ENCODE data around the gene MEGF11. TPM values are rescaled to one million over a fixed set of nuclear protein-coding genes. Genes with fewer than 3 reads are reported as not detected.

The MEGF11 gene
- total RNA-seq, 1 donor from 2014 or later = 0.35 TPM

DNA sequence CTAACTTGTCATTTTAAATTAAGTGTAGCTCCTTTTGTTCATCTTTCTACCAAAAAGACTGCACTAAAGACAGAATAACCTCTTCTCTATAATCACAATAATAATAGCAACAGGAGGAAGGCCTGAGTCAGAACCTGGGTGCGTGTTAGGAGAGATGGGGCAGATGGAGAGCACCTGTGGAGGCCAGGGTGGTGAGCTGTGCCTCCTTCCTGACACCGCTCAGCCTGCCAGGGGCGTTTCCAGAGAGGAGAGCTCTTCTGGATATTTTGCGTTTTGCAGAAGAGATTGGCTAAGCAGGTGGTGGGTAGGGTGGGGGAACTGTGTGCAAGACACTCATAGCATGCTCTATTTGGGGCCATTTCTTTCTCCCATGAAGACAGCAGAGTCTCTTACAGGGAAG lies 83.5 kb downstream of the MEGF11 start:
- no peak for DNase-seq (ENCODE audit: low spot score)

GRCh38 chr15:66169625-66170024 lies 83.9 kb downstream of the MEGF11 start:
- DNase-seq (ENCODE audit: low spot score) = no peak

GRCh38 chr15:66169023-66169422 lies 84.5 kb downstream of the MEGF11 start:
- DNase-seq (ENCODE audit: low spot score) = no peak

GRCh38 chr15:66167854-66168253 lies 85.7 kb downstream of the MEGF11 start:
- DNase-seq (ENCODE audit: low spot score) = no peak

GRCh38 chr15:66165856-66166255 lies 87.7 kb downstream of the MEGF11 start:
- DNase-seq (ENCODE audit: low spot score) = no peak

DNA sequence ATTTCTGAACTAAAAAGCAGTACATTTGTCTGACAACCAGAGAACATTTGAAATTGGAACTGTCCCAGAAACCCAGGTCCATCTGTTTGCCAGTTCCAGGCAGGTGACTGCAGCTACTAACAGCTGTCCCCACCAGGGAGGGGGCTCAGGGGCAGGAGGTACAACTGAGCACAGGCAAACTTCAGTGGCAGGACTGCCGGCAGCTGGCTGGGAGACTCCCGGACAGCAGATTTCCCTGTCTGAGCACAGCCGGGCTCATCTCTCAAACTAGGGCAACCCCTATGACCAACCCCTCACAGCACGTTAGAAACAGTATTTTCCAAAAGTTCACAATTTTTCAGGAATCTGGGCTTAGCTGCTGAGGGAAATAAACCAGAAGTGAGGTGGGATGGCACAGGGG lies 88.8 kb downstream of the MEGF11 start:
- no peak for DNase-seq (ENCODE audit: low spot score)

DNA sequence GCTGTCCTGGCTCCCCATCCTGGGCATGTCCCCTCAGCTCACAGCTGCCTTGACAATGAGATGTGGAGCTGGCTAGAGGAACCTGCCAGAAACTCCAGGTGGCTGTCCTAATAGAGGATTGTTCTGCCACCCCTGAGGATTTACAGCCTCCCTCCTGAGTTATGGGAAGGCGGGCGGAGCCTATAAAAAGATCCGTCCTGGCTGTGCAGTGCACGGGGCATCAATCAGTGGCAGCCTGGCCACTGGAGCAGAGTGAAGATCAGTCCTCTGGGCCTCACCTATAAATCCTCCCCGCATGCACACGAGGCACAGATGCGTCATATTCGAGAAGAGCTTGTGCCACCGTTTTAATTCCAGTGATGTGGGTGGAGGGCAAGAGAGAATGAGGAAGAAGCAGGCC lies 90.0 kb downstream of the MEGF11 start:
- no peak for DNase-seq (ENCODE audit: low spot score)

DNA sequence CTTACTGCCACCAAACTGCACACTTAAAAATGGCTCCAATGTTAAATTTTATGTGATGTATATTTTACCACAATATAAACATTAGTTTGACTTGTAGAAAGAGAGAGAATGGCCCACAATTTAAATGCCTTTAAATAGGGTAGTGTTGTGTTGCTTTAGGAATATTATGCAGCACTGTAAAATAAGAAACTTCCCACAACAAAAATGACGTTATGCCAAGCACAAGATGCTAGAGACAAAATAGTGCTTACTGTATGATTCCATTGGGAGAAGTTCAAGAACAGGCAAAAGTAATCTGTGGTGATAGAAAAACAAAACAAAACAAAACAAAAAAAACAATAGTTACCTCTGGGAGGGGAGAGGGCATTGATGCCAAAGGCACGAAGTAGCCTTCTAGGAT lies 91.3 kb downstream of the MEGF11 start:
- no peak for DNase-seq (ENCODE audit: low spot score)

GRCh38 chr15:66161575-66162118 lies 91.9 kb downstream of the MEGF11 start:
- no peak for DNase-seq (ENCODE audit: low spot score)

- DNase-seq (ENCODE audit: low spot score) = no peak
Measured at GRCh38 chr15:66161108-66161507, 92.4 kb downstream of the MEGF11 start.

- no peak for DNase-seq (ENCODE audit: low spot score)
Measured at GRCh38 chr15:66157507-66157906, 96.0 kb downstream of the MEGF11 start.

- no peak for DNase-seq (ENCODE audit: low spot score)
Measured at GRCh38 chr15:66156310-66156975, 97.1 kb downstream of the MEGF11 start.

DNA sequence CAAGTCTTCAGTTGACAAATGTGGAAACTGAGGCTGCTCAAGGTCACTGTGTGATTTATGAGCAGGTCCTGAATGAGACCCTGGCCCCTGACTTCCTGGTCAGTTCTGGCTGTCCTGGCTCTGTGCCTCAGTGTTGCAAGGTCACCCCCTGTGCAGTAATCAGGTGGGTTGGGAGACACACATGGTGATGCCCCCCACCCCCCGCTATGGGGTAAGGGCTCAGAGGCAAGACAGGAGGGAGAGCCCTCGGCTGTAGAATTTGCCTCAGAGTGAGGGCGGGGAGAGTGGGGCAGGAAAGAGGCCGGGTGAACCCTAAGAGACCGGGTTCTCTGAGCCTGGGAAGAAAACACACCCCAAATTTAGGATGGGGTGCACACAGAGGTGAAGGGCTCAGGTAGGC lies 98.5 kb downstream of the MEGF11 start:
- no peak for DNase-seq (ENCODE audit: low spot score)

- DNase-seq (ENCODE audit: low spot score) = no peak
Measured at GRCh38 chr15:66154581-66154980, 99.0 kb downstream of the MEGF11 start.

DNA sequence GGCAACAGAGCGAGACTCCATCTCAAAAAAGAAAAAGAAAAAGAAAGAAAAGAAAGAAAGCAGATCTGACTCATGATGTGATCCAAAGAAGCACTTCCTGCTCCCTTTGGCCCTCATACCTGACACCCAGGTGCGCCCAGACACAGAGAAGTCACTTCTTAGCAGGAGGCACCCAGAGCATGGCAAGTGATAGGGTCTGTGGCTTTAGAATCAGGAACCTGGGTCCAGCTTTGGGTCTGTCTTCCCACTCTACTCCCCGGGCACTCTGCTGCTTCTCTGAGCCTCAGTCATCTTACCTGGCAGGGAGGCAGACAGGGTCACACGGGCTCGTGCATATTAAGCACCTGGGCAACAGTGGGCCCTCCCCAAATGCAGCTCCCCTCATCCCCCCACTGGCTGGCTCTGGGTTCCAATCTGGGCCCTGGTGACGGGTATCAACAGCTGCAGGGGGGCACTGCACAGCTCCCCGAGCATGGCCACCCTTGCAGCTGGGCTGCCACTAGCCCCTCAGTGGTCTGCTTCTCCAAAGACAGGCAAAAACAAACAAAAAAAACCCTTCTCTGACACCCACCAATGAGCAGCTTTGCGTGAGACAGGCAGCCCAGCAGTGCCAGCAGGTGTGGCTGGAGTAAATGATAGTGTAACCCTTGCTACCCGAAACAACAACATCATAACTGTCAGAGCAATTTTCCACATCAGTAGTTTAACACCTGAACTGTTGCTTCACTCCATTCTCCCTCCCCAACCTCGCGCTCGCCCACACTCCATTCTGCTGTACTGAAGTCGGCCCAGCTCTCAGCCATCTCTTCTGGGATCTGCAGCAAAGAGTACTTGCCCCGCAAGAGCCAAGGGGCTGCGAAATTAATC lies 99.8 kb downstream of the MEGF11 start:
- DNase-seq (ENCODE audit: low spot score) = no peak

DNA sequence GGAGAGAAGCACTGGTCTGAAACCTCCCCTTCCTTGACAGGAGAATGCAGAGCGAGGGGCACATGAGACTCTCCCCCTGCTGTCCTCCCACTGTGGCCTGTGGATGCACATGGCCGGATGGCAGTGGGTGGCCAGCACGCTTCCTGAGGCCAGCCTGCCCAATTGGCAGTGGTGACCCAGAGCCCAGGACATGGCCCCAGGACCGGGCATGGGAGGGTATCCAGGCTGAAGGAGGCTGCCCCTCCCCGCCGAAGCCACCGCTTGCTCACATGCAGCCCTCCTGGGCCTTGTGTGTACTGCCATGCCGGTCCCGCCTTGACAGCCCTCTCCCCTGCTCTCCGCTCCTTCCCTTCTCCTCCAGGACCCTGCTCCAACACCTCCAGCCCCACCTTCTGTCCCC lies 100.9 kb downstream of the MEGF11 start:
- no peak for DNase-seq (ENCODE audit: low spot score)

GRCh38 chr15:66151809-66152208 lies 101.7 kb downstream of the MEGF11 start:
- no peak for DNase-seq (ENCODE audit: low spot score)

GRCh38 chr15:66149871-66150270 lies 103.7 kb downstream of the MEGF11 start:
- DNase-seq (ENCODE audit: low spot score) = no peak

DNA sequence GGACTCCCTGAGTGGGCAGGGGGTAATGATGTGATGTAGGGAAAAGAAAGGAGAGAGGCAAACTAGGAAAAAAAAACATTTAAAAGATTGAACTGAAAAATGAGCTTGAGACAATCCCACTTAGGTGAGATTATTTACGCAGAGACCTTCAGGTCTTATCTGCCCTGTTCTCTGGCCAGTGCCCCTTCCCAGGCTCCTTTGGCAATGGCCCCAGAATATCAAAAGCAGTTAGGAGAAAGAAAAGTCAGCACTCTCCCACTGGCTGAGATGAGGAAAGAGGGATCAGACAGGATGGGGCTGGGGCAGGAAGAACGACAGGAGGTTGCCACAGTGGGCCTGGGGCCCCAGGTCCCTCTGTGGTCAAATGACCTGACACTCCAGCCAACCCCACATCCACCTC lies 105.4 kb downstream of the MEGF11 start:
- no peak for DNase-seq (ENCODE audit: low spot score)

- no peak for DNase-seq (ENCODE audit: low spot score)
Measured at GRCh38 chr15:66147440-66147839, 106.1 kb downstream of the MEGF11 start.

GRCh38 chr15:66145726-66146182 lies 107.8 kb downstream of the MEGF11 start:
- no peak for DNase-seq (ENCODE audit: low spot score)

DNA sequence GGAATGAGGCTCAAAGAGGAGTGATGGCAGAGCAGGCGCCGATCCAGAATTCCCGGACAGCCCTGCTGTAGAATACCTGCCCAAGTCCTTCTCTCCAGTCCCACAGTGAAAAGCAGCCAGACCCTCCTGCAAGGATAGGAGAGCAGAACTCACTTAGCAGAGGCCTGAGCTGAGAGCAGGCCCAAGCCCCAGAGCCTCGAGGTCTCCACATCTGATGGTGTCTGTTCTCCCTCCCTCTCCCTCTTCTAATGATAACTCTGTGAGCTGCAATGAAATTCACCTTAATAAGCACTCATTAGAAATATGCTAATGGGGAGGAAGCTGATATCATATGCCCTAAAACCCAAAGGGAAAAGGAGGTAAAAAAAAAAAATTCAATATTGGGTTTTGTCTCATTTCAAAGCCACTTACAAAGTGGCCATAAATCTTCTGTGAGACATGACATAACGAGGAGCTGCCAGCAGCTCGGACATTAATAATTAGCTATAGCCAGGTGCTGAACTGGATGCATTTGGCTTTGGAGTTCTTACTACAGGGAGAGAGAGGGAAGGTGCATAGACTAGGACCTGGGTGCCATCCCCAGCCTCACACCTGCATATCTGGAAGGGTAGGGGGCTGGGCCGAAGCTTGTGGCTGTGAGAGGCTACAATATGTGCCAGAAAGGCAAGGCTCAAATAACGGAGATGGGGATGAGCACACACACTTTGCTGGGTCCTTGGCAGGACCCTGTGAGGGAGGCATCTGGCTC lies 108.4 kb downstream of the MEGF11 start:
- no peak for DNase-seq (ENCODE audit: low spot score)

Data from mucosa of gallbladder (tissue), 1 donor.